ACC112 (cell line): ENCODE results near the gene ZNF317.

Experiments
- H2AFZ ChIP-seq: fragments of 200-600 bp; sonication (generic); one replicate; pipeline ENCODE4 v1.6.0; 2017; ENCODE audit warnings: antibody characterized with exemption, low read length; ENCODE audit not compliant: unreplicated experiment
- H3K27ac ChIP-seq: fragments of 200-600 bp; sonication (generic); 2 replicates; pipeline ENCODE4 v1.5.1; 2014; ENCODE audit warnings: low read depth, mild to moderate bottlenecking, antibody characterized with exemption, low read length, moderate library complexity
- H3K27me3 ChIP-seq: fragments of 200-600 bp; sonication (generic); 2 replicates; pipeline ENCODE4 v1.6.1; 2014; ENCODE audit warnings: mild to moderate bottlenecking, antibody characterized with exemption, low read length, moderate library complexity, mixed read lengths; ENCODE audit not compliant: insufficient read depth
- H3K36me3 ChIP-seq: fragments of 200-600 bp; sonication (generic); 2 replicates; pipeline ENCODE4 v1.6.1; 2016; ENCODE audit warnings: mild to moderate bottlenecking, antibody characterized with exemption, low read length, moderate library complexity, mixed read lengths; ENCODE audit not compliant: insufficient read depth
- H3K4me1 ChIP-seq: fragments of 200-600 bp; sonication (generic); one replicate; pipeline ENCODE4 v1.6.1; 2016; ENCODE audit warnings: low read length, mixed read lengths; ENCODE audit not compliant: insufficient read depth, unreplicated experiment, control insufficient read depth
- H3K4me3 ChIP-seq: fragments of 200-600 bp; sonication (generic); 2 replicates; pipeline ENCODE4 v1.5.1; 2014; ENCODE audit warnings: mild to moderate bottlenecking, low read depth, low read length
- H3K79me2 ChIP-seq: fragments of 200-600 bp; sonication (generic); one replicate; pipeline ENCODE4 v1.6.0; 2016; ENCODE audit warnings: low read length; ENCODE audit not compliant: control insufficient read depth, unreplicated experiment, insufficient read depth

Gene ZNF317

GRCh38 chr19:9140159-9140874 lies at the start of gene ZNF317:
TSS of gene ZNF317 (plus strand) at chr19:9140397. CDS start at chr19:9156017, 15,620 bp downstream.
- peaks cover 17% of the 10 kb centered on the region for H3K36me3 ChIP-seq
- peak within 1 kb of the TSS; percentile 98 for H2AFZ ChIP-seq
- H3K4me1 ChIP-seq: peaks cover 11% of the 10 kb centered on the region
- no peaks in the 10 kb centered on the region for H3K27me3 ChIP-seq
- H3K4me3 ChIP-seq: peak within 1 kb of the TSS; percentile 99
- H3K27ac ChIP-seq: peak within 1 kb of the TSS; percentile 69
- H3K79me2 ChIP-seq: peaks cover 50% of the 10 kb centered on the region

- no peak within 1 kb of the TSS for H3K27ac ChIP-seq
- peaks cover 11% of the 10 kb centered on the region for H3K27me3 ChIP-seq
- no peak within 1 kb of the TSS for H2AFZ ChIP-seq
- no peaks in the 10 kb centered on the region for H3K36me3 ChIP-seq
- H3K4me1 ChIP-seq: no peaks in the 10 kb centered on the region
- H3K4me3 ChIP-seq: no peak within 1 kb of the TSS
- no peaks in the 10 kb centered on the region for H3K79me2 ChIP-seq
Observed at GRCh38 chr19:9107375-9107774, 32.8 kb upstream of the ZNF317 start, which contains the start of gene OR7G2. TSS of gene OR7G2 (minus strand) at chr19:9107475. CDS start at chr19:9103243, 4,232 bp downstream.

GRCh38 chr19:9109959-9110358 lies 30.2 kb upstream of the ZNF317 start:
- Histone ChIP-seq H3K36me3 (no peaks in the 10 kb centered on the region), H3K79me2 (no peaks in the 10 kb centered on the region), H3K4me1 (no peaks in the 10 kb centered on the region), H3K27ac (no peak overlapping the region), H2AFZ (no peak overlapping the region), H3K4me3 (no peak overlapping the region), H3K27me3 (peaks cover 12% of the 10 kb centered on the region; the same call in 1 of the 2 replicates)

- no peaks in the 10 kb centered on the region for H3K4me1 ChIP-seq
- peaks cover 11% of the 10 kb centered on the region; the same call in 1 of the 2 replicates for H3K27me3 ChIP-seq
- no peaks in the 10 kb centered on the region for H3K36me3 ChIP-seq
- no peaks in the 10 kb centered on the region for H3K79me2 ChIP-seq
- H2AFZ ChIP-seq: no peak within 1 kb of the TSS
- no peak within 1 kb of the TSS for H3K4me3 ChIP-seq
- H3K27ac ChIP-seq: no peak within 1 kb of the TSS
Observed at GRCh38 chr19:9115307-9115813, 24.8 kb upstream of the ZNF317 start, which contains the start of gene OR7G1. TSS of gene OR7G1 (minus strand) at chr19:9115763. CDS start at chr19:9115763, 0 bp downstream.

- Histone ChIP-seq H3K36me3 (no peaks in the 10 kb centered on the region), H3K27ac (no peak overlapping the region), H3K4me1 (no peaks in the 10 kb centered on the region), H3K79me2 (no peaks in the 10 kb centered on the region), H2AFZ (no peak overlapping the region), H3K4me3 (no peak overlapping the region), H3K27me3 (peaks cover 11% of the 10 kb centered on the region; the same call in 1 of the 2 replicates)
Observed at GRCh38 chr19:9116547-9116946, 23.6 kb upstream of the ZNF317 start.

GRCh38 chr19:9126900-9127405 lies 13.2 kb upstream of the ZNF317 start, which contains the start of gene OR7G3:
TSS of gene OR7G3 (minus strand) at chr19:9126950. CDS start at chr19:9126950, 0 bp downstream.
- Histone ChIP-seq H3K27me3 (no peaks in the 10 kb centered on the region), H2AFZ (no peak within 1 kb of the TSS), H3K4me1 (peaks cover 5% of the 10 kb centered on the region), H3K4me3 (no peak within 1 kb of the TSS), H3K27ac (no peak within 1 kb of the TSS), H3K79me2 (no peaks in the 10 kb centered on the region), H3K36me3 (no peaks in the 10 kb centered on the region)

- peaks cover 5% of the 10 kb centered on the region for H3K4me1 ChIP-seq
- H3K36me3 ChIP-seq: no peaks in the 10 kb centered on the region
- H3K27ac ChIP-seq: peak overlapping the region; percentile 18; the same call in 1 of the 2 replicates
- no peaks in the 10 kb centered on the region for H3K27me3 ChIP-seq
- no peaks in the 10 kb centered on the region for H3K79me2 ChIP-seq
- H2AFZ ChIP-seq: no peak overlapping the region
- H3K4me3 ChIP-seq: no peak overlapping the region
Observed at GRCh38 chr19:9128171-9128570, 12.0 kb upstream of the ZNF317 start.

GRCh38 chr19:9130965-9131364 lies 9.2 kb upstream of the ZNF317 start:
- Histone ChIP-seq H2AFZ (no peak overlapping the region), H3K27ac (no peak overlapping the region), H3K36me3 (no peaks in the 10 kb centered on the region), H3K79me2 (no peaks in the 10 kb centered on the region), H3K4me1 (peaks cover 5% of the 10 kb centered on the region), H3K27me3 (no peaks in the 10 kb centered on the region), H3K4me3 (no peak overlapping the region)

GRCh38 chr19:9132422-9132821 lies 7.8 kb upstream of the ZNF317 start:
- H2AFZ ChIP-seq: no peak overlapping the region
- no peaks in the 10 kb centered on the region for H3K79me2 ChIP-seq

GRCh38 chr19:9139609-9140158 lies 513 bp upstream of the ZNF317 start:
- H3K36me3 ChIP-seq: peaks cover 13% of the 10 kb centered on the region
- H3K79me2 ChIP-seq: peaks cover 44% of the 10 kb centered on the region
- peaks cover 11% of the 10 kb centered on the region for H3K4me1 ChIP-seq
- peak overlapping the region; percentile 98 for H2AFZ ChIP-seq
- H3K27me3 ChIP-seq: no peaks in the 10 kb centered on the region
- H3K27ac ChIP-seq: no peak overlapping the region
- H3K4me3 ChIP-seq: peak overlapping the region; percentile 99

More at GRCh38 chr19:9132422-9132821, 7.8 kb upstream of the ZNF317 start:
- Histone ChIP-seq H3K4me3 (no peak overlapping the region), H3K36me3 (no peaks in the 10 kb centered on the region), H3K27me3 (no peaks in the 10 kb centered on the region), H3K4me1 (peaks cover 5% of the 10 kb centered on the region), H3K27ac (no peak overlapping the region)
